Trophoblast cell (in vitro differentiated cells and primary cell): ENCODE results near the gene MEDAG.

Experiments used
- DNase-seq, 2 donors: peaks; one replicate each; pipeline ENCODE4 v3.0.0-alpha.2; 2016
- H2AFZ ChIP-seq: 2 replicates; pipeline ENCODE4 v1.6.1; 2013; ENCODE audit warnings: low read length, moderate library complexity, mild to moderate bottlenecking; ENCODE audit not compliant: insufficient read depth, poor library complexity
- H2AK5ac ChIP-seq: 2 replicates; pipeline ENCODE4 v1.6.1; 2013; ENCODE audit warnings: mild to moderate bottlenecking, low read length
- H2BK120ac ChIP-seq: 2 replicates; pipeline ENCODE4 v1.6.1; 2013; ENCODE audit warnings: low read length, mild to moderate bottlenecking, moderate library complexity; ENCODE audit not compliant: insufficient read depth, poor library complexity
- H2BK12ac ChIP-seq: 2 replicates; pipeline ENCODE4 v1.6.1; 2013; ENCODE audit warnings: mild to moderate bottlenecking, low read length, moderate library complexity
- H2BK5ac ChIP-seq: 2 replicates; pipeline ENCODE4 v1.6.1; 2013; ENCODE audit warnings: low read length, low read depth, moderate library complexity, mild to moderate bottlenecking; ENCODE audit not compliant: poor library complexity
- H3K14ac ChIP-seq: 2 replicates; pipeline ENCODE4 v1.6.1; 2013; ENCODE audit warnings: mild to moderate bottlenecking, low read length
- H3K18ac ChIP-seq: 2 replicates; pipeline ENCODE4 v1.6.1; 2013; ENCODE audit warnings: mild to moderate bottlenecking, low read length
- H3K23ac ChIP-seq: 2 replicates; pipeline ENCODE4 v1.6.1; 2013; ENCODE audit warnings: low read length
- H3K27ac ChIP-seq: 2 replicates; pipeline ENCODE4 v1.5.1; 2013; ENCODE audit warnings: low read depth, mild to moderate bottlenecking, inconsistent platforms, low read length, moderate library complexity
- H3K27me3 ChIP-seq: 2 replicates; pipeline ENCODE4 v1.6.1; 2013; ENCODE audit warnings: inconsistent platforms, mild to moderate bottlenecking, low read length, moderate library complexity; ENCODE audit not compliant: insufficient read depth
- H3K36me3 ChIP-seq, 2 experiments: 1 replicate in 1 of 2; 2 replicates in 1 of 2; pipeline ENCODE4 v1.6.1; 2013; ENCODE audit warnings: low read length in 2 of 2, mild to moderate bottlenecking in 2 of 2, moderate library complexity in 1 of 2; ENCODE audit not compliant: insufficient read depth in 2 of 2, control insufficient read depth in 1 of 2
- H3K4ac ChIP-seq: 2 replicates; pipeline ENCODE4 v1.6.1; 2013; ENCODE audit warnings: low read depth, mild to moderate bottlenecking, low read length, moderate library complexity
- H3K4me1 ChIP-seq, 2 experiments: 1 replicate in 1 of 2; 2 replicates in 1 of 2; pipeline ENCODE4 v1.6.1; 2013; ENCODE audit warnings: low read length in 2 of 2, mild to moderate bottlenecking in 2 of 2, moderate library complexity in 1 of 2; ENCODE audit not compliant: insufficient read depth in 2 of 2, control insufficient read depth in 1 of 2
- H3K4me2 ChIP-seq: 2 replicates; pipeline ENCODE4 v1.6.1; 2013; ENCODE audit warnings: inconsistent platforms, mild to moderate bottlenecking, low read length, moderate library complexity
- H3K4me3 ChIP-seq: 2 replicates; pipeline ENCODE4 v1.5.1; 2013; ENCODE audit warnings: mild to moderate bottlenecking, low read depth, low read length, inconsistent platforms
- H3K79me1 ChIP-seq: one replicate; pipeline ENCODE4 v1.6.1; 2013; ENCODE audit warnings: low read length
- H3K79me2 ChIP-seq: 2 replicates; pipeline ENCODE4 v1.6.1; 2013; ENCODE audit warnings: low read length, mild to moderate bottlenecking; ENCODE audit not compliant: control insufficient read depth, insufficient read depth, poor library complexity
- H3K9ac ChIP-seq: 2 replicates; pipeline ENCODE4 v1.6.1; 2013; ENCODE audit warnings: mild to moderate bottlenecking, low read length
- H3K9me3 ChIP-seq: 2 replicates; pipeline ENCODE4 v1.6.1; 2013; ENCODE audit warnings: low read depth, mild to moderate bottlenecking, control low read depth, inconsistent platforms, low read length; ENCODE audit not compliant: insufficient read depth
- H4K12ac ChIP-seq: 2 replicates; pipeline ENCODE4 v1.6.1; 2013; ENCODE audit warnings: low read depth, mild to moderate bottlenecking, low read length, moderate library complexity
- H4K8ac ChIP-seq: 2 replicates; pipeline ENCODE4 v1.6.1; 2013; ENCODE audit warnings: low read depth, mild to moderate bottlenecking, low read length, moderate library complexity
- H4K91ac ChIP-seq: one replicate; pipeline ENCODE4 v1.6.1; 2013; ENCODE audit warnings: low read depth, mild to moderate bottlenecking, low read length, moderate library complexity
- WGBS: extraction: QIAGEN DNeasy Blood & Tissue Kit; methylation state at CpG from one replicate; pipeline ENCODE4 v1.1.7; 2013; ENCODE audit warnings: missing lambda C conversion rate; ENCODE audit not compliant: insufficient read length, insufficient coverage; ENCODE audit errors: extremely low coverage; 5-methylcytosine and 5-hydroxymethylcytosine counted together

Gene MEDAG

DNA sequence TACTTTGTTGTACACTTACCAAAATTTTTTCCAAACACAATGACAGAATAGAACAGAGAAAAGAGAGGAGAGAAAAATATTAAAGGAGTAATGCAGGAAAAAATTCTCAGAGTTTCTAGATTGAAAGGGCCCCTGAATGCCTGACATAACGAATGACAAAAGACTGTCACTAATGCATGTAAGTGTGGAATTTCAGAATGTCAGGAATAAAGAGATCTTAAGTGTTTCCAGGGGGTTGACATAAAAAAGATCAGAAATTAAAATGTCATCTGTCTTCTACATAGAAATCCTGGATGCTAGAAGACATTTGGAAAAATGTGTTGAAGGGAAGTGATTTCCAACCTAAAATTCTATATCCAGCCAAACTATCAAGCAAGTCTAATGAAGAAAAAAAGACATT is 53.6 kb downstream of the MEDAG start:
- no peak overlapping the region for H4K8ac ChIP-seq
- no peak overlapping the region for H2AK5ac ChIP-seq
- H3K4me3 ChIP-seq, result no peak overlapping the region
- H3K23ac ChIP-seq, result no peak overlapping the region
- H3K4ac ChIP-seq, result no peak overlapping the region
- no peak for DNase-seq
- H3K79me1 ChIP-seq, result peaks cover 4% of the 10 kb centered on the region
- peaks cover 2% of the 10 kb centered on the region for H3K9me3 ChIP-seq
- no peak overlapping the region for H2BK120ac ChIP-seq
- no peaks in the 10 kb centered on the region for H3K27me3 ChIP-seq
- no peak overlapping the region for H3K4me2 ChIP-seq
- no peak overlapping the region for H4K91ac ChIP-seq
- H3K36me3 ChIP-seq, result no peaks in the 10 kb centered on the region
- no peak overlapping the region for H3K14ac ChIP-seq
- no peak overlapping the region for H3K9ac ChIP-seq
- H3K27ac ChIP-seq, result no peak overlapping the region
- H3K79me2 ChIP-seq, result no peaks in the 10 kb centered on the region
- no peak overlapping the region for H2BK5ac ChIP-seq
- no peak overlapping the region for H2AFZ ChIP-seq
- no peak overlapping the region for H4K12ac ChIP-seq
- no peak overlapping the region for H3K18ac ChIP-seq
- WGBS, result no CpG with 5 or more reads among the region's 1 CpG
- peaks cover 4% of the 10 kb centered on the region in 2 experiments for H3K4me1 ChIP-seq
- no peak overlapping the region for H2BK12ac ChIP-seq

DNA sequence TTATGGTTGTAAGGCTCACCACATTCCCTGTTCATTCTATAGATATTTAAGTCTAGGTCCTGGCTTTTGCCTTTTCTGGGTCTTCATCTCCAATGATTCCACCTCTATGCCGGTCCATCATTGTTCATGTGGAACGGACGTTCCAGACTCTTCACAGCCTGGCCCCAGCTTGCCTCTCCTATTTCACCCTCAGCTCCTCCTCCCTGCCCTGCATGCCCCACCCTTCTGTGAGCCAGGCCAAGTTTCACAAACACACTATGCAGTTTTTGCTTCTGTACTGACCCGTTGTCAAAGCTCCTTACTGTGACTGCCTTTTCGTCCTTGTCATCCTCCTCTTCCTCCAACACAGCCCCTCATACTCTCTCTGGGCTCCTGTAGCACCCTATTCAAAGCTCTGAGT is 57.7 kb downstream of the MEDAG start:
- no peak overlapping the region for H4K12ac ChIP-seq
- peak overlapping the region; percentile 7 for H2BK120ac ChIP-seq

DNA sequence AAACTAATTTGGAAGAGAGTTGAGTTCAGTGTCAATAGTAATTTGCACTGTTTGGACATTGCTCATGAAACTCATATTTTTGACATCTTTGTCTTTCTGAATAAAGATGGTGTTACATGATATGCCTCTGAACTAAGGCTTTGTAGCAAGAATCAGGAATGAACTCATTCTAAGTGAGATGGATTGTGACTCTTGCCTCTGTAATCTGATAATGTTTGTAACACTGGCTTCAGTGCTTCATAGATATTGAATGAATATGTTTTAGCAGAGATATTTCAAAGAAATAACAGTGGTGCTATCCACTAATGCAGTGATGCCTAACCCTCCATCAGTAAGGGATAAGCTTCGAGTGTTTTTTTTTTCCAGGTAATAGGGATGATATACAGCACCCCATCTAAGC is 59.3 kb downstream of the MEDAG start:
- Histone ChIP-seq H2AFZ (no peak overlapping the region), H3K9me3 (peaks cover 5% of the 10 kb centered on the region), H2BK5ac (no peak overlapping the region), H3K18ac (no peak overlapping the region), H4K12ac (no peak overlapping the region), H2BK12ac (no peak overlapping the region), H4K91ac (no peak overlapping the region), H2BK120ac (no peak overlapping the region), H3K9ac (no peak overlapping the region), H3K4me3 (no peak overlapping the region), H2AK5ac (no peak overlapping the region), H3K79me2 (no peaks in the 10 kb centered on the region), H3K27ac (no peak overlapping the region), H3K36me3 (no peaks in the 10 kb centered on the region), H3K4me1 (peaks cover 4 to 8% of the 10 kb centered on the region in 2 experiments), H3K23ac (no peak overlapping the region), H3K4me2 (no peak overlapping the region), H3K14ac (no peak overlapping the region), H4K8ac (no peak overlapping the region), H3K4ac (no peak overlapping the region), H3K27me3 (no peaks in the 10 kb centered on the region), H3K79me1 (peaks cover 4% of the 10 kb centered on the region)
- peak in 1 of 2 donors; percentile 3 for DNase-seq
- WGBS, result no CpG with 5 or more reads among the region's 1 CpG

More for the DNA sequence above, 57.7 kb downstream of the MEDAG start:
- H3K18ac ChIP-seq, result no peak overlapping the region
- no peak overlapping the region for H4K91ac ChIP-seq
- H3K36me3 ChIP-seq, result no peaks in the 10 kb centered on the region
- H3K79me1 ChIP-seq, result peaks cover 4% of the 10 kb centered on the region
- peaks cover 5% of the 10 kb centered on the region for H3K9me3 ChIP-seq
- no CpG with 5 or more reads among the region's 5 CpGs for WGBS
- H3K4me1 ChIP-seq, result peaks cover 4 to 8% of the 10 kb centered on the region in 2 experiments
- H3K9ac ChIP-seq, result no peak overlapping the region
- H3K79me2 ChIP-seq, result no peaks in the 10 kb centered on the region
- H3K4me2 ChIP-seq, result no peak overlapping the region
- no peak overlapping the region for H3K4ac ChIP-seq
- no peak overlapping the region for H3K23ac ChIP-seq
- H2BK12ac ChIP-seq, result peak overlapping the region; percentile 57
- peak overlapping the region; percentile 71 for H4K8ac ChIP-seq
- H3K14ac ChIP-seq, result no peak overlapping the region
- DNase-seq, result no peak
- peak overlapping the region; percentile 12 for H2BK5ac ChIP-seq
- H3K27ac ChIP-seq, result peak overlapping the region; percentile 16
- no peaks in the 10 kb centered on the region for H3K27me3 ChIP-seq
- peak overlapping the region; percentile 45 for H2AFZ ChIP-seq
- H3K4me3 ChIP-seq, result no peak overlapping the region
- H2AK5ac ChIP-seq, result no peak overlapping the region

DNA sequence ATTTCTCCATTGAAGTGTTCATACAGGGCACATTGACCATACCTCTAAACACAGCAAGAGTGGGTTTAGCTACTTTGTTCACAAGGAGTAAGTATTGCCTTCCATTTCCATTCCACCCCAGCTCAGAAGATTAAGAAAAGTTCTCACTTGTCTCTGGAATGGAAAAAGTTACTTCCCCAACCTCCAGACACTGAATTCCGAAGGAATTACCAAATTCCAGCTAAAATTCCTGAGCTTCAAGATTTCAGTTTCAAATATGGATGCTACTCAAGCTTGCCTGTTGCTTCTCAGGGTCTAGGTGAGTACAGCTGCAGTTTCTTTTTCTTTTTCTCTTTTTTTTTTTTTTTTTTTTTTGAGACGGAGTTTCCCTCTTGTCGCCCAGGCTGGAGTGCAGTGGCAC is 60.0 kb downstream of the MEDAG start:
- no peak overlapping the region for H3K4ac ChIP-seq
- WGBS, result no CpG with 5 or more reads among the region's 3 CpGs
- H2AFZ ChIP-seq, result no peak overlapping the region
- no peak overlapping the region for H3K23ac ChIP-seq
- no peaks in the 10 kb centered on the region for H3K27me3 ChIP-seq
- H3K14ac ChIP-seq, result no peak overlapping the region
- H3K27ac ChIP-seq, result no peak overlapping the region
- no peak overlapping the region for H3K4me3 ChIP-seq
- no peak overlapping the region for H2BK12ac ChIP-seq
- H3K9ac ChIP-seq, result no peak overlapping the region
- peaks cover 5% of the 10 kb centered on the region for H3K9me3 ChIP-seq
- H4K8ac ChIP-seq, result no peak overlapping the region
- H3K4me1 ChIP-seq, result peaks cover 4 to 13% of the 10 kb centered on the region in 2 experiments
- H2AK5ac ChIP-seq, result no peak overlapping the region
- peak in 1 of 2 donors; percentile 54 for DNase-seq
- no peak overlapping the region for H2BK5ac ChIP-seq
- H3K79me1 ChIP-seq, result peaks cover 4% of the 10 kb centered on the region
- H4K91ac ChIP-seq, result no peak overlapping the region
- no peak overlapping the region for H2BK120ac ChIP-seq
- H3K4me2 ChIP-seq, result no peak overlapping the region
- no peak overlapping the region for H4K12ac ChIP-seq
- H3K36me3 ChIP-seq, result no peaks in the 10 kb centered on the region
- H3K79me2 ChIP-seq, result no peaks in the 10 kb centered on the region
- H3K18ac ChIP-seq, result no peak overlapping the region
